ENCODE results near the gene MYEF2.
A peak's percentile ranks its signal among the peaks of the same experiment; 100 is the strongest.

The MYEF2 gene

GRCh38 chr15:48153526-48153925 lies 24.6 kb downstream of the MYEF2 start:
- TF ChIP-seq, protein P1, sequence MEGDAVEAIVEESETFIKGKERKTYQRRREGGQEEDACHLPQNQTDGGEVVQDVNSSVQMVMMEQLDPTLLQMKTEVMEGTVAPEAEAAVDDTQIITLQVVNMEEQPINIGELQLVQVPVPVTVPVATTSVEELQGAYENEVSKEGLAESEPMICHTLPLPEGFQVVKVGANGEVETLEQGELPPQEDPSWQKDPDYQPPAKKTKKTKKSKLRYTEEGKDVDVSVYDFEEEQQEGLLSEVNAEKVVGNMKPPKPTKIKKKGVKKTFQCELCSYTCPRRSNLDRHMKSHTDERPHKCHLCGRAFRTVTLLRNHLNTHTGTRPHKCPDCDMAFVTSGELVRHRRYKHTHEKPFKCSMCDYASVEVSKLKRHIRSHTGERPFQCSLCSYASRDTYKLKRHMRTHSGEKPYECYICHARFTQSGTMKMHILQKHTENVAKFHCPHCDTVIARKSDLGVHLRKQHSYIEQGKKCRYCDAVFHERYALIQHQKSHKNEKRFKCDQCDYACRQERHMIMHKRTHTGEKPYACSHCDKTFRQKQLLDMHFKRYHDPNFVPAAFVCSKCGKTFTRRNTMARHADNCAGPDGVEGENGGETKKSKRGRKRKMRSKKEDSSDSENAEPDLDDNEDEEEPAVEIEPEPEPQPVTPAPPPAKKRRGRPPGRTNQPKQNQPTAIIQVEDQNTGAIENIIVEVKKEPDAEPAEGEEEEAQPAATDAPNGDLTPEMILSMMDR (IDR thresholded peaks at IDR 0.05; ENCODE audit: borderline replicate concordance, control extremely low read depth, extremely low read depth, insufficient read depth, missing control alignments) = no peak
- no peak for DNase-seq (ENCODE audit: low spot score)
- in situ Hi-C loops (cut with MboI; ENCODE audit: low sequenced_read_pairs, unreplicated experiment) = no loop called here

DNA sequence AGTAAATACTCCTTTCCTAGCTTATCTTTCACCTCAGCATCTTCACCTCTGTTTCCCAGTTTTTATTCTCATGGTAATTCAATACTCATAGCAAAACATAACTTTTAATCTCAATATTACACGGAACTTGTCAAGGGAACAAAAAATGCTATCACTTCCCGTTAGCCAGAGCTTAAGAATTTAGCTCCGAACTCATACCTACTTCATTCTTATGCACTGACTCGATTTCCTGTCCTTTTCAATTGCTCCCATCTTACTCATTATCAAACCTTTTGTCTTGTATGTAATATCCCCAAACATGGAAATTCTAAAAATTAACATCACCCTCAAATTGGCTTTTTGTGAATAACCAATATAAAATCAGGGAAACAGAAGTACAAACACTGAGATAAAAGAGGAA lies 28.2 kb downstream of the MYEF2 start:
- in situ Hi-C loops (cut with MboI; ENCODE audit: low sequenced_read_pairs, unreplicated experiment) = no loop called here
- TF ChIP-seq, protein P1 (IDR thresholded peaks at IDR 0.05; ENCODE audit: borderline replicate concordance, control extremely low read depth, extremely low read depth, insufficient read depth, missing control alignments) = no peak
- no peak for DNase-seq (ENCODE audit: low spot score)

DNA sequence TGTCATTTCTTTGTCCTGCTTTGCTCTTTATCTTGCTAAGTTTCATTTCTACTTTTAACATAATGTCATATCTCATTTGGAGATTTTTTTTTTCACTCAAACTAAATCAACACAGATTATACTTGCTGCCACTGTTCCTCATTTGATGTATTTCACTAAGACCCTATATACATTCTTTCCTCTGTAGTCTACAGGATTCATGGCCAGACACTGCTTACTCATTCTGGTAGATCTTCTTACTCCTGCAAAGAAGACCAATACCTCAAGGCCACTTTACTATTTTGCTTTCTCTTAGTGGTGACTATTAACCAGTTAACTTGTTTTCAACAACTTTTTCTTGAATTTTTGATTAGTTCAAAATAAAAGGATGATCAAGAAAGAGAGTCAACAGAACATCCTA lies 30.7 kb downstream of the MYEF2 start:
- TF ChIP-seq, protein P1 (IDR thresholded peaks at IDR 0.05; ENCODE audit: borderline replicate concordance, control extremely low read depth, extremely low read depth, insufficient read depth, missing control alignments) = no peak
- in situ Hi-C loops (cut with MboI; ENCODE audit: low sequenced_read_pairs, unreplicated experiment) = no loop called here
- no peak for DNase-seq (ENCODE audit: low spot score)

DNA sequence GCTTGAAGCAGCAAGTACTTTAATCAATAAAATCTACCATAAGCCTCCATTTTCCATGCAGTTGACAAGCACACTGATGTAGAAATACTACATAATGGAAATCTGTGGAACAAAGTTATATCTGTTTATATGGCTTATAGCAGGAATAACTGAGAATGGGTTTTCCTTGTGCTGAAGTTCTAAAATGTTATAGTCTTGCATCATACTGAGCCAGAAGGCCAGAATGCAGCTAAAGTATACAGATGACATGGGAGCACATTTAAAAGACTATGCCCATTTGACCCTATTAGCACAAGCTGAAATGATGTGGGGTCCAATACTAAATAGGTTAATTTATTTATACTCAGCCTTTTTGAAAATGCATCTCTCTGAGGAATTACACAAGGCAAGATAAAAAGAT lies 32.2 kb downstream of the MYEF2 start:
- TF ChIP-seq, protein P1 (IDR thresholded peaks at IDR 0.05; ENCODE audit: borderline replicate concordance, control extremely low read depth, extremely low read depth, insufficient read depth, missing control alignments) = no peak
- DNase-seq (ENCODE audit: low spot score) = no peak
- in situ Hi-C loops (cut with MboI; ENCODE audit: low sequenced_read_pairs, unreplicated experiment) = no loop called here

GRCh38 chr15:48144889-48145288 lies 33.2 kb downstream of the MYEF2 start:
- TF ChIP-seq, protein P1 (IDR thresholded peaks at IDR 0.05; ENCODE audit: borderline replicate concordance, control extremely low read depth, extremely low read depth, insufficient read depth, missing control alignments) = no peak
- DNase-seq (ENCODE audit: low spot score) = peak; percentile 6
- in situ Hi-C loops (cut with MboI; ENCODE audit: low sequenced_read_pairs, unreplicated experiment) = no loop called here

GRCh38 chr15:48143856-48144255 lies 34.2 kb downstream of the MYEF2 start:
- DNase-seq (ENCODE audit: low spot score) = no peak
- in situ Hi-C loops (cut with MboI; ENCODE audit: low sequenced_read_pairs, unreplicated experiment) = no loop called here
- TF ChIP-seq, protein P1 (IDR thresholded peaks at IDR 0.05; ENCODE audit: borderline replicate concordance, control extremely low read depth, extremely low read depth, insufficient read depth, missing control alignments) = no peak

- in situ Hi-C loops (cut with MboI; ENCODE audit: low sequenced_read_pairs, unreplicated experiment) = no loop called here
- TF ChIP-seq, protein P1 (IDR thresholded peaks at IDR 0.05; ENCODE audit: borderline replicate concordance, control extremely low read depth, extremely low read depth, insufficient read depth, missing control alignments) = no peak
- no peak for DNase-seq (ENCODE audit: low spot score)
Observed at GRCh38 chr15:48132874-48133273, 45.2 kb downstream of the MYEF2 start.

Data from GM13976 (cell line).